Measurements from ENCODE around the gene THSD4.

- TF ChIP-seq CTCF (IDR thresholded peaks at IDR 0.05; ENCODE audit: low read depth, low read length, poor library complexity, severe bottlenecking) (no peak), EZH2phosphoT487 (IDR thresholded peaks at IDR 0.05; ENCODE audit: borderline replicate concordance, low read length) (no peak)
Observed at GRCh38 chr15:71323082-71323481, 207.8 kb downstream of the THSD4 start.
